Thoracic aorta (tissue), 2 donors: Measurements from ENCODE around the gene CMIP. TPM values are rescaled to one million over a fixed set of nuclear protein-coding genes. Genes with fewer than 3 reads are reported as not detected.

ENCODE experiments used
- ATAC-seq: fragments of 150-250 bp; one replicate; pipeline ENCODE4 v1.8.0; 2017; ENCODE audit warnings: low read depth; ENCODE audit not compliant: insufficient number of reproducible peaks, low FRiP score
- DNase-seq: peaks from one replicate; pipeline ENCODE4 v3.0.0-alpha.2; 2020; ENCODE audit warnings: low spot score
- H3K27ac ChIP-seq, 2 donors: fragments of 200-600 bp; sonication (generic); 1 replicate in 1 of 2; 2 replicates in 1 of 2; pipeline ENCODE4 v1.5.1; 2016; ENCODE audit warnings: mild to moderate bottlenecking in 2 of 2, moderate library complexity in 2 of 2
- H3K27me3 ChIP-seq: fragments of 200-600 bp; sonication (generic); replicated peaks from 2 replicates; pipeline ENCODE4 v1.6.0; 2016; ENCODE audit warnings: mild to moderate bottlenecking; ENCODE audit not compliant: insufficient read depth
- H3K36me3 ChIP-seq: fragments of 200-600 bp; sonication (generic); one replicate; pipeline ENCODE4 v1.5.1; 2016
- H3K4me1 ChIP-seq, 2 donors: fragments of 200-600 bp; sonication (generic); 1 replicate in 1 of 2; 2 replicates in 1 of 2; pipeline versions ENCODE4 v1.5.1 to v1.6.0; 2016; ENCODE audit warnings: low read depth in 2 of 2, mild to moderate bottlenecking in 1 of 2; ENCODE audit not compliant: control insufficient read depth in 1 of 2
- H3K4me3 ChIP-seq: fragments of 200-600 bp; sonication (generic); 2 replicates; pipeline ENCODE4 v1.5.1; 2016; ENCODE audit warnings: mild to moderate bottlenecking
- H3K9me3 ChIP-seq: fragments of 200-600 bp; sonication (generic); 2 replicates; pipeline ENCODE4 v1.5.1; 2016
- total RNA-seq, 2 donors: library from RNA; depleted of rRNA; stranded (reverse); fragments of >200 nt; gene quantifications; one replicate each; pipeline versions ENCODE4 v1.1.0 to v1.2.3, GENCODE V29; 2016
- TF ChIP-seq, protein P1 (sequence below): fragments of 200-600 bp; sonication (generic); IDR thresholded peaks from one replicate; pipeline ENCODE4 v1.5.1; 2019; ENCODE audit warnings: antibody characterized with exemption

Gene CMIP
- total RNA-seq, 2 donors from 2014 or later: 20.8 to 46.8 TPM

DNA sequence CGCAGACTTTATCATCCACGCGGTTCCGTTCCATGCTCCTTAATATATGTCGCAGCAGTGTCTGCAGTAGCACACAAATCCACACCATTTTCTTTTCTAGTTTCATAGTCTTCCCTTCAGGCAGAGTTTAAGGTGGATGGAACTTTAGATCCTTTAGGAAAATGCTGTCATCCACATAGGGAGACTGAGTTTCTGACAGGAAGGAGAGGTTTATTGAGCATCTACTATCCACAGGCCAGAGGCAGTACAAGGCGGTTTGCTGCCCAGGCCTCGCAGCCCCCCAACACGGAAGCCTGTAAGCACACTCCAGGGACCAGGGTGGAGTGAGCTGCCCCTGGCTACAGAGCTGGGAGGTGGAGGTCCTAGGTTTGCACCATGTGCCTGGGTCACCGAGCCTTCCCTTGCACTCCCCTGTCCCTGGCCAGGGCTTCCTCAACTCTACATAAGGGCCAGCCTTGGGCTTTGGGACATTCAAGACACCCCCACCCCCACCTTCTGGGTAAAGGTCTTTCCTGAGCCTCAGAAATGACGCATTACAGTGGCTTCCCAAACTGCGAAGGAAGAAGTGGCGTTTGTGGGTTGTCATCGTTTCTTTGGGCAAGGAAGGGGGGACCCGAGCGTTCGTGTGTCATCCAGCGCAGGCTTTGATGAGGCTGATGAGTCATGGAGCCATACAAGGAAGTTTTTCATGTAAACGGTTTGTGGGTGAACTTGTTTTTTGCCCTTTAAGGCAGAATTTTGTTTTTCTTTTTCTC lies 188.0 kb downstream of the CMIP start:
- Histone ChIP-seq H3K36me3 (no peaks in the 10 kb centered on the region), H3K27me3 (no peaks in the 10 kb centered on the region), H3K27ac (no peak overlapping the region), H3K4me3 (no peak overlapping the region), H3K9me3 (no peaks in the 10 kb centered on the region), H3K4me1 (no peaks in the 10 kb centered on the region)
- no peak for ATAC-seq
- TF ChIP-seq, protein P1, sequence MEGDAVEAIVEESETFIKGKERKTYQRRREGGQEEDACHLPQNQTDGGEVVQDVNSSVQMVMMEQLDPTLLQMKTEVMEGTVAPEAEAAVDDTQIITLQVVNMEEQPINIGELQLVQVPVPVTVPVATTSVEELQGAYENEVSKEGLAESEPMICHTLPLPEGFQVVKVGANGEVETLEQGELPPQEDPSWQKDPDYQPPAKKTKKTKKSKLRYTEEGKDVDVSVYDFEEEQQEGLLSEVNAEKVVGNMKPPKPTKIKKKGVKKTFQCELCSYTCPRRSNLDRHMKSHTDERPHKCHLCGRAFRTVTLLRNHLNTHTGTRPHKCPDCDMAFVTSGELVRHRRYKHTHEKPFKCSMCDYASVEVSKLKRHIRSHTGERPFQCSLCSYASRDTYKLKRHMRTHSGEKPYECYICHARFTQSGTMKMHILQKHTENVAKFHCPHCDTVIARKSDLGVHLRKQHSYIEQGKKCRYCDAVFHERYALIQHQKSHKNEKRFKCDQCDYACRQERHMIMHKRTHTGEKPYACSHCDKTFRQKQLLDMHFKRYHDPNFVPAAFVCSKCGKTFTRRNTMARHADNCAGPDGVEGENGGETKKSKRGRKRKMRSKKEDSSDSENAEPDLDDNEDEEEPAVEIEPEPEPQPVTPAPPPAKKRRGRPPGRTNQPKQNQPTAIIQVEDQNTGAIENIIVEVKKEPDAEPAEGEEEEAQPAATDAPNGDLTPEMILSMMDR: no peak
- DNase-seq: no peak

DNA sequence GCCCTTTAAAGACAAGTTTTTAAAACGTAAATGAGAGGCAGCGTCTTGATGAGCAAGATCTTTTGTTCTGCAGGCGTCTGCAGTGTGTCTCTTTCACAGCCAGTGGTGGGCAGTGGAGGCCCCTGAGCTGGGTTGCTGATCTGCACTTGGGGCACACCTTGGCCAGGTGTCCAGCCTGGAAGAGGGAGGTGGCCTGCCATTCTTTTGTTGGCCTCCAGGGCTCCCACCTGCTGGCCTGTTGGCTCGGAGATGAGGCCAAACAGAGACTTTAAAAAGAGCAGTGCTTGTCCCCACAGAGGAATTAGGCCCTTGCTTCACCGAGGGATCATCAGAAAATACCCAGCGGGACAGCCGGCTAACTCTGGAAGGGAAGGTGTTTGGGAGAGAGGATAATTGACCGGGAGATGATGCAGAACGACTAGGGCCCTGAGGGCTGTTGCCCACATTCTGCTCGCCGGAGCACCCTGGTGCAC lies 188.6 kb downstream of the CMIP start:
- TF ChIP-seq, protein P1: no peak
- Histone ChIP-seq H3K4me1 (no peaks in the 10 kb centered on the region), H3K4me3 (no peak overlapping the region), H3K27me3 (no peaks in the 10 kb centered on the region), H3K36me3 (no peaks in the 10 kb centered on the region), H3K27ac (no peak overlapping the region), H3K9me3 (no peaks in the 10 kb centered on the region)
- no peak for DNase-seq
- ATAC-seq: no peak

DNA sequence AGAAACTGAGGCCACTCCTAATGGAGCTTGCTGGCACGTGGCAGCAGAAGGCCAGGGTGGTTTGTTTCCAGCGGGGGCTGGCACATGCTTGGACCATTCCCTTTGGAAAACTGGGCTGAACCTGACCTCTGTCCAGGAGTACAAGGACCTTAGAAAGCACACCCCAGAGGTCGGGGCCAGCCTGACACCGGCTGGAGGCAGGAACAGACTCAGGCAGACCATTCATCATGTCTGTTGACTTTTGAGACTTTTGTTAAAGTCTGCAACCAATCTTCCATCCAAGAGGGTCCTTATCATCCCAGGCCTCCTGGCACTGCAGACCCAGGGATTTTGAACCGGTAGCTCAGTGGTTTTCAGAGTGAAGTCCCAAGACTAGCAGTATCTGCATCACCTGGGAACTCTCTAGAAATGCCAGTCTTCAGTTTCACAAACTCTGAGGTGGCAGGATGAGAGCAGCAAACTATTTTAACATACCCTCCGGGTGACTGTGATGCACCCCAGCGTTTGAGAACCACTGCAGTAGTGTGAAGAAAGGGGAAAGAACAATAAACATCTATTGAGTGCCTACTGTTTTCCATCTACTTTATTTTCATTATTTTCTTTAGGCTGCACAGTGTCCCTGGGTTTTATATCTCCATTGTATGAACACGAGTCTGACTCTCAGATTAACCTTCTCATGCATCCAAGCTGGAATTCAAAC lies 189.2 kb downstream of the CMIP start:
- no peak for ATAC-seq
- Histone ChIP-seq H3K4me3 (no peak overlapping the region), H3K4me1 (no peaks in the 10 kb centered on the region), H3K27ac (no peak overlapping the region), H3K27me3 (no peaks in the 10 kb centered on the region), H3K36me3 (no peaks in the 10 kb centered on the region), H3K9me3 (no peaks in the 10 kb centered on the region)
- DNase-seq: no peak
- TF ChIP-seq, protein P1: no peak

DNA sequence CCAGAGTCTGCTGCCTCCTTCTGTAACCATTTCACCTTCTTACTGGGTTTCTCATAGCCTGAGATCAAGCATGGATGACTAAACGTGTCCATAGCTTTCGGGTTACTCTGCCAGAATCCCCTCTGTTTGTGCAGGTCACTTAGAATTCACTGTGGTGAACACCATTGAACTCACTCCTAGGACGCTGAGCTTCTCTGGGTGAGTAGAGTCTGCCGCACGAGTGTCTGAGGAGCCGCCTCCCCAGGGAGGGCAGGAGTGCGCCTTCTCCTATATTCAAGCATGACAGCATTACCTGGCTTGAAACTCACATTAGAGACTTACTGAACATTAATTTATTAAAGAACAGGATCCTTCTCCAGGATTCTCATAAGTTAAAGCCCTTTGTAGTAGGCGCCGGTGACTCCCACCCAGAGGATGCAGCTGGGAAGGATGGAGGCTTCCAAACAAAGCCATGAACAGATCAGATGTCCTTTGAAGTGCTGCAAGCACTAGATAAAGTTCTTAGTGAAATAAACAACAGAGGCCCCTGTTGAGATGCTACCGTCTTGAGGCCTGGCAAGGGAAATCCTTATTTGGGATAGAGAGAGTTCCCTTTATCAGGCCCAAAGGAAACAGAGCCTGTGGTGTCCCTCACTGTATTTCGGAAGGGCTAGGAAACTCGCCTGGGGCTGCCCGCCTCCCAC lies 189.9 kb downstream of the CMIP start:
- Histone ChIP-seq H3K36me3 (no peaks in the 10 kb centered on the region), H3K27me3 (no peaks in the 10 kb centered on the region), H3K27ac (no peak overlapping the region), H3K4me3 (no peak overlapping the region), H3K4me1 (no peaks in the 10 kb centered on the region), H3K9me3 (no peaks in the 10 kb centered on the region)
- TF ChIP-seq, protein P1: no peak
- DNase-seq (no peak), ATAC-seq (no peak)
